Measurements from ENCODE around the gene RNF220.

DNA sequence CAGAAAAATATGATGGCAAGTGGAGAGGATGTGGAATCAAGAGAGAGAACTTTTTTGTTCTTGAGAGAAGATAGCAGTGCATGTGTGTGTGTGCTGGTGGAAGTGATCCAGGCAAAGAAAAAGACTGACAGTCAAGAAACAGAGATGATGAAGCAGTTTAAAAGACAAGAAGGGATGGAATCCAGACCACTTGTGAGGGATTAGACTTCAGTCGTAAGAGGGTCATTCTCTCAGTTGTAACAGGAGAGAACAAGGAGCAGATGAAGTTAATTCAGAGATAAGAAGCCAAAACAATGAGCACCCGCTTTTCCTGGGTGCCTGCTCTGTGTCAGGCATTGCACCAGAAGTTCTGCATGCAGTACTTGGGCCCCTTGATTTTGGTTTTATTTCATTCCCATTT lies 76.6 kb downstream of the RNF220 start:
- no peak for TF ChIP-seq EZH2 (IDR thresholded peaks at IDR 0.05; ENCODE audit: borderline replicate concordance, insufficient read depth, low read length, poor library complexity, severe bottlenecking)
- TF ChIP-seq, protein P1, sequence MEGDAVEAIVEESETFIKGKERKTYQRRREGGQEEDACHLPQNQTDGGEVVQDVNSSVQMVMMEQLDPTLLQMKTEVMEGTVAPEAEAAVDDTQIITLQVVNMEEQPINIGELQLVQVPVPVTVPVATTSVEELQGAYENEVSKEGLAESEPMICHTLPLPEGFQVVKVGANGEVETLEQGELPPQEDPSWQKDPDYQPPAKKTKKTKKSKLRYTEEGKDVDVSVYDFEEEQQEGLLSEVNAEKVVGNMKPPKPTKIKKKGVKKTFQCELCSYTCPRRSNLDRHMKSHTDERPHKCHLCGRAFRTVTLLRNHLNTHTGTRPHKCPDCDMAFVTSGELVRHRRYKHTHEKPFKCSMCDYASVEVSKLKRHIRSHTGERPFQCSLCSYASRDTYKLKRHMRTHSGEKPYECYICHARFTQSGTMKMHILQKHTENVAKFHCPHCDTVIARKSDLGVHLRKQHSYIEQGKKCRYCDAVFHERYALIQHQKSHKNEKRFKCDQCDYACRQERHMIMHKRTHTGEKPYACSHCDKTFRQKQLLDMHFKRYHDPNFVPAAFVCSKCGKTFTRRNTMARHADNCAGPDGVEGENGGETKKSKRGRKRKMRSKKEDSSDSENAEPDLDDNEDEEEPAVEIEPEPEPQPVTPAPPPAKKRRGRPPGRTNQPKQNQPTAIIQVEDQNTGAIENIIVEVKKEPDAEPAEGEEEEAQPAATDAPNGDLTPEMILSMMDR (IDR thresholded peaks at IDR 0.05; ENCODE audit: poor library complexity, severe bottlenecking) = no peak
- no peak for TF ChIP-seq POLR2AphosphoS5 (IDR thresholded peaks at IDR 0.05)
- no peak for TF ChIP-seq RAD21 (conservative IDR thresholded peaks at IDR 0.05)
- no peak for TF ChIP-seq TAF1 (IDR thresholded peaks at IDR 0.05; ENCODE audit: low read depth)
- TF ChIP-seq EP300 (conservative IDR thresholded peaks at IDR 0.05; ENCODE audit: poor library complexity, severe bottlenecking) = no peak
